Breast epithelium (tissue), 4 donors: ENCODE data around the gene TBXAS1. TPM values are rescaled to one million over a fixed set of nuclear protein-coding genes. Genes with fewer than 3 reads are reported as not detected.

ENCODE experiments used
- DNase-seq, 2 donors: peaks; one replicate each; pipeline ENCODE4 v3.0.0-alpha.2; 2019; ENCODE audit warnings: low spot score in 2 of 2
- H3K27ac ChIP-seq, 2 donors: fragments of 200-600 bp; sonication (generic) in 1 of 2; one replicate each; pipeline ENCODE4 v1.5.1; 2016 to 2019; ENCODE audit warnings: mild to moderate bottlenecking in 1 of 2
- H3K27me3 ChIP-seq, 2 donors: fragments of 200-600 bp; sonication (generic) in 1 of 2; one replicate each; pipeline versions ENCODE4 v1.5.1 to v1.6.0; 2017 to 2019; ENCODE audit warnings: control low read depth in 1 of 2, mild to moderate bottlenecking in 1 of 2
- H3K36me3 ChIP-seq: fragments of 200-600 bp; one replicate; pipeline ENCODE4 v1.5.1; 2019
- H3K4me1 ChIP-seq, 2 donors: fragments of 200-600 bp; sonication (generic); one replicate each; pipeline ENCODE4 v1.5.1; 2016 to 2019; ENCODE audit warnings: control low read depth in 1 of 2
- H3K4me3 ChIP-seq, 3 donors: fragments of 200-600 bp; sonication (generic); 1 replicate in 2 of 3; 2 replicates in 1 of 3; pipeline ENCODE4 v1.5.1; 2016 to 2019; ENCODE audit warnings: mild to moderate bottlenecking in 3 of 3, moderate library complexity in 2 of 3
- H3K9me3 ChIP-seq, 2 donors: fragments of 200-600 bp; sonication (generic) in 1 of 2; one replicate each; pipeline ENCODE4 v1.5.1; 2016 to 2019; ENCODE audit warnings: control low read depth in 1 of 2
- POLR2A ChIP-seq: fragments of 450-650 bp; IDR thresholded peaks from one replicate; pipeline ENCODE4 v1.6.1; 2016; ENCODE audit warnings: antibody characterized with exemption, mild to moderate bottlenecking, moderate library complexity
- POLR2AphosphoS5 ChIP-seq, 3 donors: sonication (generic); formaldehyde crosslinking; IDR thresholded peaks; one replicate each; pipeline ENCODE4 v1.6.1; 2017; ENCODE audit warnings: antibody characterized with exemption in 3 of 3
- intact Hi-C: fragments of 100-400 bp; cut with DNase I; formaldehyde crosslinking; loops from one replicate; pipeline ENCODE4 v1.15.1; 2023; ENCODE audit warnings: low total_unique reads
- total RNA-seq, 3 donors: library from RNA; depleted of rRNA; stranded (reverse); fragments of >200 nt; gene quantifications; one replicate each; pipeline ENCODE4 v1.1.0, GENCODE V29; 2016
- TF ChIP-seq, protein P1 (sequence below), 3 donors: fragments of 450-650 bp; IDR thresholded peaks; one replicate each; pipeline ENCODE4 v1.5.1; 2016 to 2017; ENCODE audit warnings: antibody characterized with exemption in 3 of 3, mild to moderate bottlenecking in 3 of 3, moderate library complexity in 3 of 3

The TBXAS1 gene
- total RNA-seq, 3 donors from 2014 or later, result 17.7 to 59.8 (median 17.9) TPM

DNA sequence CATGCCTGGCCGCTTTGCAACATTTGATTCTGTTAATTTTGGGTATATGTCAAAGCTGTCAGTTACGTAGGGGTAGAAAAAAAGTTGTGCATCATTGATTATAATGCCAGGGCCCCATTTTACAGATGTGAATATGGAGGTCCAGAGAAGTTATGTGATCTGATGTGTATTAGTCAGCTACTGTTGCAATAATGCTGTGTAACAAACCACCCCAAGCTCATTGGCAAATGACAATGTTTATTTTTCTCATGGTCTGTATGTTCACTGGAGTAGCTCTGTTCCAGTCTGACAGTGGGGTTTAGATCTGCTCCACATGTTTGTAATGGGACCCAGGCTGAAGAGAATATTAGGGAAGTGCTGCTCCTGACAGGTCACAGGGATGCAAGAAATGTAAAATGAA, 19.2 kb downstream of the TBXAS1 start:
- DNase-seq, result no peak
- Histone ChIP-seq H3K4me1 (no peaks in the 10 kb centered on the region), H3K27ac (no peak overlapping the region), H3K9me3 (no peaks in the 10 kb centered on the region), H3K4me3 (no peak overlapping the region), H3K36me3 (no peaks in the 10 kb centered on the region), H3K27me3 (no peaks in the 10 kb centered on the region)
- intact Hi-C loops, result no loop called here
- TF ChIP-seq, protein P1, sequence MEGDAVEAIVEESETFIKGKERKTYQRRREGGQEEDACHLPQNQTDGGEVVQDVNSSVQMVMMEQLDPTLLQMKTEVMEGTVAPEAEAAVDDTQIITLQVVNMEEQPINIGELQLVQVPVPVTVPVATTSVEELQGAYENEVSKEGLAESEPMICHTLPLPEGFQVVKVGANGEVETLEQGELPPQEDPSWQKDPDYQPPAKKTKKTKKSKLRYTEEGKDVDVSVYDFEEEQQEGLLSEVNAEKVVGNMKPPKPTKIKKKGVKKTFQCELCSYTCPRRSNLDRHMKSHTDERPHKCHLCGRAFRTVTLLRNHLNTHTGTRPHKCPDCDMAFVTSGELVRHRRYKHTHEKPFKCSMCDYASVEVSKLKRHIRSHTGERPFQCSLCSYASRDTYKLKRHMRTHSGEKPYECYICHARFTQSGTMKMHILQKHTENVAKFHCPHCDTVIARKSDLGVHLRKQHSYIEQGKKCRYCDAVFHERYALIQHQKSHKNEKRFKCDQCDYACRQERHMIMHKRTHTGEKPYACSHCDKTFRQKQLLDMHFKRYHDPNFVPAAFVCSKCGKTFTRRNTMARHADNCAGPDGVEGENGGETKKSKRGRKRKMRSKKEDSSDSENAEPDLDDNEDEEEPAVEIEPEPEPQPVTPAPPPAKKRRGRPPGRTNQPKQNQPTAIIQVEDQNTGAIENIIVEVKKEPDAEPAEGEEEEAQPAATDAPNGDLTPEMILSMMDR (IDR thresholded peaks at IDR 0.05), result no peak
- TF ChIP-seq POLR2A (no peak), POLR2AphosphoS5 (IDR thresholded peaks at IDR 0.05) (no peak)

DNA sequence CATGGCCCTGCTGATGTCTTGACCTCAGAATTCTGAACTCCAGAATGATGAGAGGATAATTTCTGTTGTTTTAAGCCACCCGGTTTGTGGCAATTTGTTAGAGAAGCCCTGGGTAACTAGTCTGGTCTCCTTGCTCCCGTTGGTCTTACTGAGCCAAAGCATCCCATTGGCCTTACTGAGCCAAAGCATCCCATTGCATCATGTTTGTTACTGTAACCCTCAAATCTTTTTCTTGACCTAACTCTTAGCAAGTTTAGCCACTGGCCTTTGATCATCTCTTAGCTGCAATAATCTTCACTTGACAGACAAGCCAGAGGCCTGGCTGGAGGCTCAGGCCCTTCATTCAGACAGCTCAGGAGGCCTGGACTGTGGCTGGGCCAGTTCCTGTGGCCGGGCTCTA, 21.8 kb downstream of the TBXAS1 start:
- Histone ChIP-seq H3K9me3 (no peaks in the 10 kb centered on the region), H3K4me1 (no peaks in the 10 kb centered on the region), H3K27me3 (no peaks in the 10 kb centered on the region), H3K27ac (no peak overlapping the region), H3K36me3 (no peaks in the 10 kb centered on the region), H3K4me3 (no peak overlapping the region)
- no peak for DNase-seq
- TF ChIP-seq, protein P1 (IDR thresholded peaks at IDR 0.05), result no peak
- TF ChIP-seq POLR2AphosphoS5 (IDR thresholded peaks at IDR 0.05), result no peak
- TF ChIP-seq POLR2A, result no peak
- intact Hi-C loops, result no loop called here

DNA sequence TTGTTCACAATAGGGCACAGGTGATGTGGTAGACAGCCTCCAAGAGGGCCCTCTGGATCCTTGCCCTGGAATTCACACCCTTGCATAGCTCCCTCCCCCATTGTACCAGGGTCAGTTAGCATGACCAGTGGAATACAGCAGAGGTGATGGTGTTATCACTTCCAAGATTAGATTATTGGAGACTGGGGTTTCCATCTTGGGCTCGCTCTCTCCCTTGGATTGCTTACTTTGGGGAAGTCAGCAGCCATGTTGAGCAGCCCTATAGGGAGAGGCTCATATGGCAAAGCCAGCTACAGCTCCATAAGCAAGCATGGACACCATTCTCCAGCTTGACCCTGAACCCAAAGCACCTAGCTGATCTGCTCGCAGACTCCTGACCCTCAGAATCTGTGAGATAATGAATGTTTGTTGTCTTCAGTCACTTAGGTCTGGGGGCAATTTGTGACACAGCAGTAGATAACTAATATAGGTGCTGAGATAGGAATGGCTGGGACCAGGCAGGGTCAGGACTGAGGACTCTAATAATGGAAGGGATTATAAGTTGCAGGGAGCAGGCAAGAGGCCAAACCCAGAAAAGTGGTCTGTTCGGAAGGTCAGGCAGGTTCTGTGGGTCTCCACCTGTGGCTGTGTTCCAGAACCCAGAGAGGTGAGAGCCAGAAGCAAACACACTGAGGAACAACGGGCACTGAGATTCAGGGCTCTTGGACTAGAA, 22.9 kb downstream of the TBXAS1 start:
- no peak for DNase-seq
- no peaks in the 10 kb centered on the region for H3K27me3 ChIP-seq
- H3K4me1 ChIP-seq, result no peaks in the 10 kb centered on the region
- no peaks in the 10 kb centered on the region for H3K9me3 ChIP-seq
- H3K27ac ChIP-seq, result no peak overlapping the region
- H3K36me3 ChIP-seq, result no peaks in the 10 kb centered on the region
- H3K4me3 ChIP-seq, result no peak overlapping the region
- TF ChIP-seq POLR2A (no peak), POLR2AphosphoS5 (IDR thresholded peaks at IDR 0.05) (no peak)
- TF ChIP-seq, protein P1 (IDR thresholded peaks at IDR 0.05), result no peak
- intact Hi-C loops, result no loop called here

DNA sequence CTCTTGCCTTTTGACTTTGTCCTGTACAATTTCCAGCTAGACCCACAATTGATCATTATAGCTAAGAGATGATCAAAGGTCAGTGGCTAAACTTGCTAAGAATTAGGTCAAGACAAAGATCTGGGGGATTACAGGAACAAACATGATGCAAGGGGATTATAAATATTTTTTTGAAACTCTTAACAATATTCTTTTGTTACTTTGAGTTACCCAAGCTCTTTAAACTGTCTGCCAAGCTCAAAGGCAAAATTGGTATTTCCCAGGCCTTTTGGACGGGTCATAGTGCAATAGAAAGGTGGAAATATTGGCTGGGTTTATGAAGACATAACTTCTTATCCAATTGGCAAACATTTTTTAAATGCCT, 23.4 kb downstream of the TBXAS1 start:
- TF ChIP-seq POLR2A (no peak), POLR2AphosphoS5 (IDR thresholded peaks at IDR 0.05) (no peak)
- TF ChIP-seq, protein P1 (IDR thresholded peaks at IDR 0.05), result no peak
- no peak for DNase-seq

DNA sequence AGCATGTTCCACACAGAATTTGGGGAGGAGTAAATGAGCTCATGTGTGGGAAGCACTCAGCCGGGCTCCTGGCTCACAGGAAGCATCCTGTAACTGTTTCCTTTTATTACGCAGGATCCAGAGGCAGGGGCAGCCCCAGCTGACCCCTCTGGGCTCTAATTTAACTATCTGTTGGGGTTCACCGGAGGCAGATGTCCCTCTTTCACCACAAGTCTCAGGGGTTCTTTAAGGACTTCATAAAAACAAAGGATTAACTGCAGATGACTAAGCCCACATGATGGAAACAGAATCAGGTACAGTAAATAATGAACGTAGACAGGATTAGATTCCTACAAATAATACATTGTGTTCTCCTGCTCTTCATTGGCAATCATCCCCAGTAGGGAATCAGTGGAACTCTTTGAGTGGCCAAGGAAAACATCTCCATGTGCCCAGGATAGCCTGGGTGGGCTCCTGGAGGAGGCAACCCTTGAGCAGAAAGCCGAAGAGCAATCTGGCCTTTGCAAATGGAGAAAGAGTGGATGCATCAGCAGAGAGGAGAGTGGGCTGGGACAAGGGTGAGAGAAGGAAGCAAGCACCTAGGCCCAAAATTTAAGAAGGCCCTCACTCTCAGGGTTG, 24.6 kb downstream of the TBXAS1 start:
- H3K9me3 ChIP-seq, result no peaks in the 10 kb centered on the region
- H3K27ac ChIP-seq, result peak overlapping the region; percentile 45 to 81
- no peak for DNase-seq
- no peak overlapping the region for H3K4me3 ChIP-seq
- no peaks in the 10 kb centered on the region for H3K36me3 ChIP-seq
- no peaks in the 10 kb centered on the region for H3K27me3 ChIP-seq
- TF ChIP-seq POLR2A (no peak), POLR2AphosphoS5 (IDR thresholded peaks at IDR 0.05) (peak in 1 of 3 donors; percentile 3)
- no peaks in the 10 kb centered on the region for H3K4me1 ChIP-seq
- intact Hi-C loops, result no loop called here

More for the DNA sequence above, 23.4 kb downstream of the TBXAS1 start:
- Histone ChIP-seq H3K27ac (no peak overlapping the region), H3K4me1 (no peaks in the 10 kb centered on the region), H3K4me3 (no peak overlapping the region), H3K36me3 (no peaks in the 10 kb centered on the region), H3K27me3 (no peaks in the 10 kb centered on the region), H3K9me3 (no peaks in the 10 kb centered on the region)
- intact Hi-C loops, result no loop called here
